Stimulated activated CD8-positive, alpha-beta memory T cell treated with anti-CD3 and anti-CD28 coated beads, Interleukin-4, amount 100 ng/mL, for 4 hours (primary cell): ENCODE data around the gene IL10.

Experiments used
- DNase-seq, 2 donors: peaks; one replicate each; pipeline ENCODE4 v3.0.0-alpha.2; 2020; ENCODE audit warnings: low read depth in 2 of 2, low spot score in 1 of 2

Gene IL10

GRCh38 chr1:206772243-206772937 lies at the start of gene IL10:
Gene IL10 (minus strand): TSS chr1:206772494. CDS start chr1:206772435, 59 bp downstream.
- DNase-seq = no peak

GRCh38 chr1:206821493-206821892 lies 49.2 kb upstream of the IL10 start:
- DNase-seq = no peak

DNA sequence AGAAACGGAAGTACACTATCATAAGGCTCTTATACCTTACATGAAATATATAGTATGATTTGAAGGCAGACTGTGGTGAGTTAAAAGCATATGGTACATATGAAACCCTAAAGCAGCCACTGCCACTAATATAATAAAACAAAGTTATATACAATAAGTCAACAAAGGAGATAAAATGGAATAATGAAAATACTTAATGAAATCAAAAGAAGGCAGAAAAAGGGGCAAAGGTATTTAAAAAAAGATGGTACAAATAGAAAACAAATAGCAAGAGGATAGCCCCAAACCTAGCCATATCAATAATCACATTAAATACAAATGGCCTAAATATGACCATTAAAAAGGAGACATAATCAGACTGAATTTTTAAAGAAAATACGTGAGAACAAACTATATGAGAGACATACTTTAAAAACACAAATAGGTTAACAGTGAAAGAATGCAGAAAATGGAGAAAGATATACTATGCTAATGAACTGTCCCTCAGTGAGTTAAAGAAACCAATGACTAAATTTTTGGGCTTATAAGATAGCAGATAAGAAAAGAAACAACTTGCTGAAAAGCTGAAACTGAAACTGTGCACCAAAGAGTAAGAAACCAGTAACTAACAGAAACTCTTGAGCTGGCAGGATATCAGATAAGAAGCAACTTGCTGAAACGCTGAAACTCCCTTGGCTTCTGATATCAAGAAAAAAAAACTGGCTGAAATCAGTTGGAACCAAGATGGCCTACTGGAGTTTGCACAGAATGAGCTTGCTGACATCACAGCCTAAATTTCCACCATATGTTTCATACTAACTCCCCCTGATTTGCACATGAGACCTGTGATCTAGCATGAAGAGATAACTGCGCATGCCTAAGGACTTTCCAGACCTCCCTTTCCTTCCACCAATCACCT lies 44.3 kb upstream of the IL10 start:
- no peak for DNase-seq

- DNase-seq = no peak
These were observed 42.5 kb upstream of the IL10 start for GRCh38 chr1:206814716-206815341.

- no peak for DNase-seq
These were observed 40.2 kb upstream of the IL10 start for GRCh38 chr1:206812471-206812870.

GRCh38 chr1:206809504-206810084 lies 37.3 kb upstream of the IL10 start:
- DNase-seq = no peak

- no peak for DNase-seq
These were observed 36.3 kb upstream of the IL10 start for GRCh38 chr1:206808615-206809014.

DNA sequence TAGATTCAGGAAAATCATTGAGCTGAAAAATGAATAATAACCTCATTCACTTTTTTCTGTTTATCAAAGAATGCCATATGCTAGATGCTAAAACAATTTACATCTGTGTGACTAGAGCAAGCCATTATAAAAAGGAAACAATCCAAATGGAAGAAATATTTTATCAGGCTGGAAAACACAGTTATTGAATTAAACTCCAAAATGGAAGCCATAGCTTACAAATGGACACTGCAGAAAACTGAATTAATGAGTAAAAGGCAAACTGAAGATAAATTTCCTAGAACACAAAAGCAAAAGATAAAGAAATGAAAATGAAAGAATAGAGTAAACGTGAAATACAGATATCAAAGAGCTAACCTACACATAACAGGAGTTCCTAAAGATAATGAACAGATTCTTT lies 33.1 kb upstream of the IL10 start:
- DNase-seq = no peak

- no peak for DNase-seq
These were observed 32.0 kb upstream of the IL10 start for GRCh38 chr1:206804156-206804737.

GRCh38 chr1:206803221-206803730 lies 31.0 kb upstream of the IL10 start:
- peak; percentile 40 to 47 for DNase-seq

DNA sequence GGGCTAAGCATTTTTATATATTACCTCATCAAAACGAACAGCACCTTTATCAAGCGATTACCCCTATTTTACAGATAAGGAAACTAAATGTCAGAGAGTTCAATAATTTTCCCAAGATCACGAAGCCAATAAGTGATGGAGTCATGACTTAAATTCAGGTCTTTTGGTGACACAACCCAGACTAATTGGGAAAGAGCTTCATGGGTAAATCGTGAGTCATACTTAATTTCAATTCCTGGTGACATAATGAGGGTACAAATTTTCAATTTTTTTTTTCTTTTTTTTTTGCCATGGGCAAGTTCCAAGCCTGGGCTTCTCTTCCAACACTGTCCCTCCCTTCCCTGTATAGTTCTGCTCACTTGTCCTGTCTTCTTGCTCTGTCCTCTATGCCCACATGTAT lies 30.1 kb upstream of the IL10 start:
- DNase-seq = no peak

DNA sequence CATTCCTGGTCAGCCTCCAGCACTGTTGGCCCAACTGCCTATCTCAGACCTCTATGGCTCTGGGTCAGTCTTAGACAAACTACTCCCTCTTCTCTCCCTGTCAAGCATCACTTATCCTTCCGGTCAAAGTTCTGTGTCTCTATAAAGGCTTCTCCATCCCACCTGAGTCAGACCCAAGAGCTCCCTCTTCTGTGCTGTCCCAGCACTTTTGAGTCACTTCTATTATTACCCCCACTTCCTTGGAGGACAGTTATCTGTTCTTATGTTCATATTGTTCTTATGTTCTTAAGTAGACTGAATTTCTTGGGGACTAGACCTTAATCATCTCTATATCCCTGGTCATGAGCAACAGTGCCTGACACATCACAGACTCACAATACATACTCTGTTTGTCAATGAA lies 29.2 kb upstream of the IL10 start:
- DNase-seq = no peak

DNA sequence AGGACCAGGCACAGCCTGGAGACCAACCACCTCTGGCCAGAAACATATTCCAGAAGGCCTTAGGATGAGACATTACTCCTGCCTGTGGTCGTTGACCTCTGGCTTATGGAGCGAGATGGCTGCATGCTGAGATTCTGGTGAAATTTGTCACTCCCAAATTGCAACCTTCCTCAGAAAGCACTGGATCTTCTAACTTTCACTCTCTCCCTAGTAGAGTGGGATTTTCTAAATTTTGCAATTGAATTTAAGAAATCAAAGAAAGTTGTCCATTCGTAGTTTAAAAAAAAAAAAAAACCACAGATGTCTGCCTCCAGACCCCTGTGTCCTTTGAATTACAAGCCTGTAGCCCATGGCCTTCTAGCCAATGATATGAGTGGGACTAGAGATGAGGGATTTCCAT lies 28.6 kb upstream of the IL10 start:
- DNase-seq = no peak

GRCh38 chr1:206800411-206800810 lies 28.1 kb upstream of the IL10 start:
- DNase-seq = no peak

- no peak for DNase-seq
These were observed 27.0 kb upstream of the IL10 start for GRCh38 chr1:206799311-206799710.

GRCh38 chr1:206798384-206798996 lies 26.2 kb upstream of the IL10 start:
- no peak for DNase-seq

DNA sequence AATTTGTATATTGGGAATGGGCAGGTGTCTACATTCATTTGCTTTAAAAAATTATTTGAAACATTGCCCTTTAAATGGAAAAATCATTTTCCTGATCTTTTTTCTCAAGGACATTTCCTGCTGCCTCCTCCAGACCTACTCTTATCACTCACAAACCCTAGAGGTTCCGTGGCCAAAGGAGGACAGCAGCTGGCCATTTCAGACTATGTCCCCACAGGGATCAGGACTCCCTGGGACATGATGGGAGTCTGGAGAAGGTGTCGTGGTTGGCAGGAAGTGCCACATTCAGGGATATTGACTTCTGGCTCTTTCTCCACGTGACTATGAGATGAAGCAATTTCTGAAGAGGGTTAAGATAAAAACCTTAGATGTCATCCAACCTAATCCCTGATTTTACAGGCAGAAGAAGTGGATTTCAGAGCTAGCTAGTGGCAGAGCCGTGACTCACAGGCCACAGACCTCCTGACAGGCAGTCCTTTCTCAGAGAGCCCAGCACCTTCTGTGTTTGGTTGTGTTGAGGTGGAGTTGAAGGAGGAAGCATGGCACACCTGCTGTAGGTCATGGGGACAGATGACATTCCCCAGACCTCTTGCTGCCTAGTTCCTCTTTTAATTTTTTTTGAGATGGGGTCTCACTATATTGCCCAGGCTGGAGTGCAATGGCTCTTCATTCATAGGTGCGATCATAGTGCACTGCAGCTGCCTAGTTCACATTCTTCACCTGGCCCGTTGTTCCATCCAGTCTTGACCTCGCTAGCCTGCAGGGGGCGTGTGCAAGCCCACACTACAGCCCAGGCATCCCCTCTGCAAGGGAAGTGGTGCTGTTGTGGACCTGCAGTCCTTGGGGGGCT lies 25.5 kb upstream of the IL10 start:
- no peak for DNase-seq

DNA sequence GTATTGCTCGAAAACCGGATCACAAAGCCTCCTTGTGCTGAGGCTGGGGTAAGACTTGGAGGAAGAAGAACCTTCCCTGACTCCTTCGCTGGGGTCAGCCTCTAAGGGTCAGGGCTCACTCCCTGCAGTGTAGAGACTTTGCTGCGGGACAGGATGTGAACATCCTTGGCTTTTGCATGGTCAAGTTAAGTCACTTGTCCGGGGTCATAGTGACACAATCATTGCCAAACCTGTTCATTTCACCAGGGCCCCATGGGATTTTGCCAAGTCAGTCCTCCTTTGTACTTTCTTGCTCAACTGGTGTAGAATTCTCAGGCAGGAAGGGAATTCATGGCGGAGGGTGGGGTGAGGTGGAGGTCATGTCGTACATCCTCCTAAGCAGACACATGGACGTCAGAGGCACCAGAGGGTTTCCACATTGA lies 24.7 kb upstream of the IL10 start:
- no peak for DNase-seq

GRCh38 chr1:206796116-206796515 lies 23.8 kb upstream of the IL10 start:
- no peak for DNase-seq
